HG02943 (cell line): ENCODE data around the gene BANK1.

Experiments
- ATAC-seq: cut with Tn5 transposase; IDR thresholded peaks from one replicate; pipeline ENCODE4 v1.9.1; 2021; ENCODE audit warnings: mild to moderate bottlenecking, low read depth, moderate library complexity; ENCODE audit not compliant: unreplicated experiment

BANK1 gene

GRCh38 chr4:101993842-101994775 is 203.6 kb downstream of the BANK1 start:
- no peak for ATAC-seq

GRCh38 chr4:102007959-102008425 is 217.5 kb downstream of the BANK1 start:
- ATAC-seq, result no peak

GRCh38 chr4:102008711-102009110 is 218.2 kb downstream of the BANK1 start:
- no peak for ATAC-seq

- ATAC-seq, result no peak
Measured at GRCh38 chr4:102022343-102022742, 231.8 kb downstream of the BANK1 start.

- ATAC-seq, result no peak
Measured at GRCh38 chr4:102027961-102028360, 237.4 kb downstream of the BANK1 start.

GRCh38 chr4:102031406-102031805 is 240.9 kb downstream of the BANK1 start:
- ATAC-seq, result no peak

GRCh38 chr4:102036016-102036415 is 245.5 kb downstream of the BANK1 start:
- no peak for ATAC-seq

GRCh38 chr4:102036619-102037376 is 246.3 kb downstream of the BANK1 start:
- no peak for ATAC-seq

GRCh38 chr4:102037566-102037965 is 247.0 kb downstream of the BANK1 start:
- no peak for ATAC-seq

- ATAC-seq, result no peak
Measured at GRCh38 chr4:102042871-102043802, 252.6 kb downstream of the BANK1 start.

- no peak for ATAC-seq
Measured at GRCh38 chr4:102047616-102048015, 257.1 kb downstream of the BANK1 start.

- no peak for ATAC-seq
Measured at GRCh38 chr4:102055805-102056204, 265.3 kb downstream of the BANK1 start.

- no peak for ATAC-seq
Measured at GRCh38 chr4:102057122-102057521, 266.6 kb downstream of the BANK1 start.

GRCh38 chr4:102061133-102061532 is 270.6 kb downstream of the BANK1 start:
- no peak for ATAC-seq

- no peak for ATAC-seq
Measured at GRCh38 chr4:102064747-102065442, 274.4 kb downstream of the BANK1 start.

GRCh38 chr4:102076622-102077021 is 286.1 kb downstream of the BANK1 start:
- no peak for ATAC-seq

GRCh38 chr4:102080184-102080583 is 289.7 kb downstream of the BANK1 start:
- ATAC-seq, result no peak

GRCh38 chr4:102089850-102090621 is 299.5 kb downstream of the BANK1 start:
- ATAC-seq, result no peak

- ATAC-seq, result no peak
Measured at GRCh38 chr4:102091656-102092055, 301.1 kb downstream of the BANK1 start.
